Measurements from ENCODE around the gene LRRC3.

DNA sequence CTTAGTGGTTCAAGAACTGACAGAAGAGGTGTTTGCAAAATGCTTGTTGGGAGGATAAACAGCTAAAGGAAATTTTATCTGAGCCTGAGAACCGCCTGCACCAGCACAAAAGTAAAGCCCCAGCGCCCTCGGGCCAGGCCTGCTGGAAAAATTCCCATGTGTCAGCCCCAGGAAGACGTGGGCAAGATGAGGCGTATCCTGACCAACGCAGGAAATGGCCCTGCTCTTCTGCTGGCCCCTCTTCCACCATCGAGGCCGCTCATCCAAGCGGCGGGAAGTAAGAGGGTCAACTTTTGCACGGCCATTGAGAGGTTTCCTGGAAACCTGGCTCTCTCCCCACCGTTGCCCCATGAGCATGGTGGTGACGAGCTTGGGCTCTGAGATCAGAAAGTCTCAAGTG lies 39.6 kb downstream of the LRRC3 start:
- TF ChIP-seq, protein P1, sequence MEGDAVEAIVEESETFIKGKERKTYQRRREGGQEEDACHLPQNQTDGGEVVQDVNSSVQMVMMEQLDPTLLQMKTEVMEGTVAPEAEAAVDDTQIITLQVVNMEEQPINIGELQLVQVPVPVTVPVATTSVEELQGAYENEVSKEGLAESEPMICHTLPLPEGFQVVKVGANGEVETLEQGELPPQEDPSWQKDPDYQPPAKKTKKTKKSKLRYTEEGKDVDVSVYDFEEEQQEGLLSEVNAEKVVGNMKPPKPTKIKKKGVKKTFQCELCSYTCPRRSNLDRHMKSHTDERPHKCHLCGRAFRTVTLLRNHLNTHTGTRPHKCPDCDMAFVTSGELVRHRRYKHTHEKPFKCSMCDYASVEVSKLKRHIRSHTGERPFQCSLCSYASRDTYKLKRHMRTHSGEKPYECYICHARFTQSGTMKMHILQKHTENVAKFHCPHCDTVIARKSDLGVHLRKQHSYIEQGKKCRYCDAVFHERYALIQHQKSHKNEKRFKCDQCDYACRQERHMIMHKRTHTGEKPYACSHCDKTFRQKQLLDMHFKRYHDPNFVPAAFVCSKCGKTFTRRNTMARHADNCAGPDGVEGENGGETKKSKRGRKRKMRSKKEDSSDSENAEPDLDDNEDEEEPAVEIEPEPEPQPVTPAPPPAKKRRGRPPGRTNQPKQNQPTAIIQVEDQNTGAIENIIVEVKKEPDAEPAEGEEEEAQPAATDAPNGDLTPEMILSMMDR (IDR thresholded peaks at IDR 0.05; ENCODE audit: low read depth, low read length, missing input control): no peak
- TF ChIP-seq, protein P2, sequence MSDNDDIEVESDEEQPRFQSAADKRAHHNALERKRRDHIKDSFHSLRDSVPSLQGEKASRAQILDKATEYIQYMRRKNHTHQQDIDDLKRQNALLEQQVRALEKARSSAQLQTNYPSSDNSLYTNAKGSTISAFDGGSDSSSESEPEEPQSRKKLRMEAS (IDR thresholded peaks at IDR 0.05): no peak
- TF ChIP-seq RAD21 (IDR thresholded peaks at IDR 0.05) (no peak), SP1 (IDR thresholded peaks at IDR 0.05) (no peak), REST (IDR thresholded peaks at IDR 0.05) (no peak), JUND (IDR thresholded peaks at IDR 0.05) (no peak), ATF3 (IDR thresholded peaks at IDR 0.05) (no peak), GABPA (IDR thresholded peaks at IDR 0.05 in 1 of 2, conservative IDR thresholded peaks at IDR 0.05 in 1 of 2) (no peak), FOXA1 (IDR thresholded peaks at IDR 0.05) (no peak), TAF1 (conservative IDR thresholded peaks at IDR 0.05) (no peak), YY1 (IDR thresholded peaks at IDR 0.05) (no peak), EGR1 (IDR thresholded peaks at IDR 0.05; ENCODE audit: low read depth in 2 of 2) (no peak)
- TF ChIP-seq, protein P3, sequence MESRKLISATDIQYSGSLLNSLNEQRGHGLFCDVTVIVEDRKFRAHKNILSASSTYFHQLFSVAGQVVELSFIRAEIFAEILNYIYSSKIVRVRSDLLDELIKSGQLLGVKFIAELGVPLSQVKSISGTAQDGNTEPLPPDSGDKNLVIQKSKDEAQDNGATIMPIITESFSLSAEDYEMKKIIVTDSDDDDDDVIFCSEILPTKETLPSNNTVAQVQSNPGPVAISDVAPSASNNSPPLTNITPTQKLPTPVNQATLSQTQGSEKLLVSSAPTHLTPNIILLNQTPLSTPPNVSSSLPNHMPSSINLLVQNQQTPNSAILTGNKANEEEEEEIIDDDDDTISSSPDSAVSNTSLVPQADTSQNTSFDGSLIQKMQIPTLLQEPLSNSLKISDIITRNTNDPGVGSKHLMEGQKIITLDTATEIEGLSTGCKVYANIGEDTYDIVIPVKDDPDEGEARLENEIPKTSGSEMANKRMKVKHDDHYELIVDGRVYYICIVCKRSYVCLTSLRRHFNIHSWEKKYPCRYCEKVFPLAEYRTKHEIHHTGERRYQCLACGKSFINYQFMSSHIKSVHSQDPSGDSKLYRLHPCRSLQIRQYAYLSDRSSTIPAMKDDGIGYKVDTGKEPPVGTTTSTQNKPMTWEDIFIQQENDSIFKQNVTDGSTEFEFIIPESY (IDR thresholded peaks at IDR 0.05): no peak
